Measurements from ENCODE around the gene GOLGA8H. TPM values are rescaled to one million over a fixed set of nuclear protein-coding genes. Genes with fewer than 3 reads are reported as not detected.

The GOLGA8H gene
- total RNA-seq, 1 experiment from 2014 or later: 0.79 TPM

- Histone ChIP-seq H3K9me3 (ENCODE audit: control insufficient read depth in 1 of 2, insufficient read depth in 1 of 2, low read depth in 1 of 2, low read length in 2 of 2) (no peaks in the 10 kb centered on the region), H3K27ac (ENCODE audit: low read depth, low read length) (no peak overlapping the region), H3K4me2 (ENCODE audit: low read length) (no peak overlapping the region), H3K4me3 (replicated peaks in 1 of 2; ENCODE audit: low read depth in 1 of 2, low read length in 2 of 2) (no peak overlapping the region), H2AFZ (ENCODE audit: low read depth, low read length, poor library complexity, severe bottlenecking) (no peak overlapping the region), H3K4me1 (ENCODE audit: control insufficient read depth in 1 of 2, insufficient read depth in 2 of 2, low read length in 2 of 2) (no peaks in the 10 kb centered on the region), H3K79me2 (ENCODE audit: insufficient read depth, low read length) (peaks cover 75% of the 10 kb centered on the region), H4K20me1 (ENCODE audit: insufficient read depth) (no peaks in the 10 kb centered on the region; the same call in 1 of the 2 replicates), H3K36me3 (ENCODE audit: control insufficient read depth in 1 of 2, insufficient read depth in 2 of 2, low read length in 2 of 2) (peaks cover 28 to 29% of the 10 kb centered on the region in 2 experiments), H3K9ac (ENCODE audit: low read length) (no peak overlapping the region), H3K9me2 (ENCODE audit: insufficient read depth) (no peaks in the 10 kb centered on the region), H3K27me3 (ENCODE audit: insufficient read depth, low read length) (no peaks in the 10 kb centered on the region)
- RAD21 ChIA-PET (ENCODE audit: low non-redundant PET in 1 of 2, low total read pairs in 2 of 2, uncharacterized antibody in 2 of 2, unreplicated experiment in 2 of 2): no interaction called here
- TF ChIP-seq REST (IDR thresholded peaks at IDR 0.05; ENCODE audit: low read depth) (no peak), EZH2phosphoT487 (IDR thresholded peaks at IDR 0.05; ENCODE audit: borderline replicate concordance) (no peak), ELF1 (IDR thresholded peaks at IDR 0.05; ENCODE audit: borderline replicate concordance, low read depth) (no peak), TCF7L2 (IDR thresholded peaks at IDR 0.05; ENCODE audit: borderline replicate concordance, extremely low read depth, insufficient read depth, insufficient read length) (no peak), CTCF (IDR thresholded peaks at IDR 0.05 in 2 of 3, conservative IDR thresholded peaks at IDR 0.05 in 1 of 3; ENCODE audit: borderline replicate concordance in 1 of 3, insufficient read depth in 1 of 3, low read depth in 2 of 3, low read length in 2 of 3) (no peak), CEBPB (IDR thresholded peaks at IDR 0.05; ENCODE audit: low read depth) (no peak), JUND (IDR thresholded peaks at IDR 0.05) (no peak), ZBTB33 (IDR thresholded peaks at IDR 0.05; ENCODE audit: extremely low read depth, insufficient replicate concordance, low read length) (no peak), POLR2AphosphoS5 (IDR thresholded peaks at IDR 0.05; ENCODE audit: low read depth, low read length) (no peak)
- BruUV-seq (replicated peaks): no TSS peak
- POLR2A ChIA-PET: no interaction called here
- CTCF ChIA-PET: no interaction called here
- intact Hi-C loops (cut with micrococcal nuclease): no loop called here
- DNase-seq (ENCODE audit: low read depth, low spot score): no peak
- no peak for ATAC-seq
Observed at GRCh38 chr15:30650012-30650929, 46.4 kb downstream of the GOLGA8H start.
